HCT116 (cell line): ENCODE measurements around the gene ESCO1. TPM values are rescaled to one million over a fixed set of nuclear protein-coding genes. Genes with fewer than 3 reads are reported as not detected.

Experiments used
- ATAC-seq: fragments of 200-7000 bp; cut with Tn5 transposase; 2 replicates; pipeline ENCODE4 v1.9.1; 2020; ENCODE audit warnings: mild to moderate bottlenecking, moderate library complexity
- BruUV-seq: library from RNA; stranded (reverse); fragments of 400-500 nt; replicated peaks from 2 replicates; lab custom pipeline; 2021; lab: Mats Ljungman, UMichigan
- CTCF ChIA-PET: fragments of 300-600 bp; sonication (Branson Sonifier 250); formaldehyde crosslinking; loops from one replicate; lab custom pipeline; 2021; ENCODE audit warnings: antibody characterized with exemption; lab: Charles Lee
- POLR2A ChIA-PET: fragments of 300-600, 350-600 bp; sonication (Branson Sonifier 250); formaldehyde crosslinking; loops from one replicate; lab custom pipeline; 2021; ENCODE audit warnings: antibody characterized with exemption; lab: Charles Lee
- RAD21 ChIA-PET, 2 experiments: fragments of 300-600 bp; sonication (Branson Sonifier 250); formaldehyde crosslinking; loops; one replicate each; lab custom pipeline; 2023; ENCODE audit warnings: low total read pairs in 2 of 2; ENCODE audit not compliant: uncharacterized antibody in 2 of 2, unreplicated experiment in 2 of 2, low non-redundant PET in 1 of 2; lab: Charles Lee
- DNase-seq: peaks from one replicate; pipeline ENCODE4 v3.0.0-alpha.2; 2010; ENCODE audit warnings: low read depth, low spot score
- H2AFZ ChIP-seq: fragments of 200-600 bp; shearing (Covaris generic), sonication (generic); 2 replicates; pipeline ENCODE4 v1.6.1; 2017; ENCODE audit warnings: low read depth, mixed run types, mixed read lengths, antibody characterized with exemption, low read length; ENCODE audit not compliant: poor library complexity, severe bottlenecking
- H3K27ac ChIP-seq: 2 replicates; pipeline ENCODE4 v1.5.1; 2012; ENCODE audit warnings: low read depth, low read length
- H3K27me3 ChIP-seq: fragments of 200-600 bp; sonication (generic); 2 replicates; pipeline ENCODE4 v1.6.1; 2016; ENCODE audit warnings: mixed run types, low read length, mixed read lengths; ENCODE audit not compliant: insufficient read depth
- H3K36me3 ChIP-seq, 2 experiments: fragments of 200-500 bp in 1 of 2; fragments of 200-600 bp in 1 of 2; sonication (Bioruptor generic) in 1 of 2; sonication (generic) in 1 of 2; 2 replicates each; pipeline versions ENCODE4 v1.5.1 to v1.6.1; 2014 to 2016; ENCODE audit warnings: low read length in 2 of 2, inconsistent platforms in 1 of 2, mixed read lengths in 1 of 2, mixed run types in 1 of 2; ENCODE audit not compliant: insufficient read depth in 2 of 2, control insufficient read depth in 1 of 2
- H3K4me1 ChIP-seq, 2 experiments: fragments of 200-600 bp in 1 of 2; sonication (generic) in 1 of 2; 2 replicates each; pipeline versions ENCODE4 v1.5.1 to v1.6.1; 2012 to 2017; ENCODE audit warnings: low read length in 2 of 2, inconsistent platforms in 1 of 2, mild to moderate bottlenecking in 1 of 2, mixed read lengths in 1 of 2, mixed run types in 1 of 2, moderate library complexity in 1 of 2; ENCODE audit not compliant: insufficient read depth in 2 of 2, control insufficient read depth in 1 of 2
- H3K4me2 ChIP-seq: fragments of 200-600 bp; sonication (generic); 2 replicates; pipeline ENCODE4 v1.6.1; 2017; ENCODE audit warnings: mixed run types, low read length, mixed read lengths
- H3K4me3 ChIP-seq, 2 experiments: fragments of 200-600 bp in 1 of 2; sonication (generic) in 1 of 2; replicated peaks in 1 of 2; 2 replicates each; pipeline ENCODE4 v1.5.1; 2011 to 2016; ENCODE audit warnings: low read length in 2 of 2, control low read depth in 1 of 2, low read depth in 1 of 2, mild to moderate bottlenecking in 1 of 2, mixed read lengths in 1 of 2, mixed run types in 1 of 2
- H3K79me2 ChIP-seq: fragments of 200-600 bp; sonication (generic); 2 replicates; pipeline ENCODE4 v1.6.1; 2017; ENCODE audit warnings: mild to moderate bottlenecking, mixed run types, low read length, moderate library complexity, mixed read lengths; ENCODE audit not compliant: insufficient read depth
- H3K9ac ChIP-seq: fragments of 200-600 bp; sonication (generic); 2 replicates; pipeline ENCODE4 v1.6.1; 2016; ENCODE audit warnings: low read length, mixed read lengths
- H3K9me2 ChIP-seq: fragments of 200-600 bp; sonication (generic), shearing (Covaris generic); 2 replicates; pipeline ENCODE4 v1.6.1; 2017; ENCODE audit warnings: mixed run types, mild to moderate bottlenecking, moderate library complexity; ENCODE audit not compliant: insufficient read depth
- H3K9me3 ChIP-seq, 2 experiments: fragments of 200-500 bp in 1 of 2; fragments of 200-600 bp in 1 of 2; sonication (Bioruptor generic) in 1 of 2; sonication (generic) in 1 of 2; 2 replicates each; pipeline ENCODE4 v1.6.1; 2014 to 2017; ENCODE audit warnings: low read length in 2 of 2, mixed read lengths in 2 of 2, inconsistent platforms in 1 of 2, low read depth in 1 of 2, mild to moderate bottlenecking in 1 of 2, mixed run types in 1 of 2, moderate library complexity in 1 of 2; ENCODE audit not compliant: control insufficient read depth in 1 of 2, insufficient read depth in 1 of 2
- H4K20me1 ChIP-seq: fragments of 200-600 bp; sonication (generic), shearing (Covaris generic); 2 replicates; pipeline ENCODE4 v1.6.1; 2017; ENCODE audit warnings: mixed run types, mild to moderate bottlenecking, moderate library complexity; ENCODE audit not compliant: insufficient read depth
- ATF3 ChIP-seq: IDR thresholded peaks from 2 replicates; pipeline ENCODE4 v1.6.1; 2012
- CEBPB ChIP-seq: IDR thresholded peaks from 2 replicates; pipeline ENCODE4 v1.6.1; 2012; ENCODE audit warnings: low read depth
- CTCF ChIP-seq, 3 experiments: fragments of 200-600 bp in 1 of 3; sonication (generic) in 1 of 3; IDR thresholded peaks in 2 of 3; conservative IDR thresholded peaks in 1 of 3; 2 replicates each; pipeline ENCODE4 v1.5.1; 2012 to 2017; ENCODE audit warnings: low read depth in 2 of 3, low read length in 2 of 3, antibody characterized with exemption in 1 of 3, borderline replicate concordance in 1 of 3, control low read depth in 1 of 3, mild to moderate bottlenecking in 1 of 3, mixed read lengths in 1 of 3, mixed run types in 1 of 3, moderate library complexity in 1 of 3; ENCODE audit not compliant: insufficient read depth in 1 of 3
- ELF1 ChIP-seq: IDR thresholded peaks from 2 replicates; pipeline ENCODE4 v1.6.1; 2012; ENCODE audit warnings: low read depth, borderline replicate concordance
- EZH2 ChIP-seq: fragments of 200-600 bp; sonication (generic); IDR thresholded peaks from 2 replicates; pipeline ENCODE4 v1.6.1; 2017; ENCODE audit warnings: antibody characterized with exemption, mixed run types
- EZH2phosphoT487 ChIP-seq: fragments of 200-600 bp; IDR thresholded peaks from 2 replicates; pipeline ENCODE4 v1.6.1; 2018; ENCODE audit warnings: antibody characterized with exemption, borderline replicate concordance
- JUND ChIP-seq: IDR thresholded peaks from 2 replicates; pipeline ENCODE4 v1.6.1; 2012
- MAX ChIP-seq: IDR thresholded peaks from 2 replicates; pipeline ENCODE4 v1.6.1; 2012
- RAD21 ChIP-seq: IDR thresholded peaks from 2 replicates; pipeline ENCODE4 v1.6.1; 2012; ENCODE audit warnings: low read depth, mild to moderate bottlenecking
- REST ChIP-seq: IDR thresholded peaks from 2 replicates; pipeline ENCODE4 v1.6.1; 2012; ENCODE audit warnings: low read depth
- YY1 ChIP-seq: IDR thresholded peaks from 2 replicates; pipeline ENCODE4 v1.6.1; 2011; ENCODE audit warnings: low read length, low read depth, moderate library complexity, mild to moderate bottlenecking; ENCODE audit not compliant: insufficient replicate concordance; ENCODE audit errors: extremely low read depth
- ZNF274 ChIP-seq: fragments of 200-500 bp; sonication (Bioruptor generic); IDR thresholded peaks from 2 replicates; pipeline ENCODE4 v1.6.1; 2014; ENCODE audit warnings: mild to moderate bottlenecking, low read depth, low read length, inconsistent platforms
- intact Hi-C: fragments of 100-400 bp; cut with micrococcal nuclease; formaldehyde crosslinking; loops from 2 replicates; pipeline ENCODE4 v1.10.0; 2022
- total RNA-seq: library from RNA; stranded (reverse); gene quantifications from one replicate; pipeline ENCODE4 v1.2.1, GENCODE V29; 2021; ENCODE audit not compliant: unreplicated experiment

Gene ESCO1
- total RNA-seq, 1 experiment from 2014 or later: 19.6 TPM

- peak overlapping the region; percentile 96 for H3K4me2 ChIP-seq
- no peaks in the 10 kb centered on the region for H3K27me3 ChIP-seq
- H3K9ac ChIP-seq: peak overlapping the region; percentile 96
- H2AFZ ChIP-seq: no peak overlapping the region
- BruUV-seq: no TSS peak
- intact Hi-C loops: no loop called here
- H3K79me2 ChIP-seq: peaks cover 60% of the 10 kb centered on the region
- no peaks in the 10 kb centered on the region for H4K20me1 ChIP-seq
- RAD21 ChIA-PET: interaction anchor here in 1 of 2 experiments (0.7 kb wide), 1 partner anchor 487 kb away, joined by 3 read pairs; no protein-coding TSS in a partner anchor
- H3K9me3 ChIP-seq: no peaks in the 10 kb centered on the region
- H3K27ac ChIP-seq: peak overlapping the region; percentile 100
- ATAC-seq: peak; percentile 4; the same call in 1 of the 2 replicates
- H3K4me1 ChIP-seq: peaks cover 7 to 13% of the 10 kb centered on the region in 2 experiments
- H3K4me3 ChIP-seq: peak overlapping the region; percentile 84 to 99
- DNase-seq: peak; percentile 36
- TF ChIP-seq EZH2 (no peak), ELF1 (no peak), YY1 (no peak), ZNF274 (no peak), REST (no peak), JUND (no peak), EZH2phosphoT487 (no peak), CEBPB (no peak), RAD21 (no peak), MAX (no peak), CTCF (IDR thresholded peaks at IDR 0.05 in 2 of 3, conservative IDR thresholded peaks at IDR 0.05 in 1 of 3; ENCODE audit: borderline replicate concordance in 1 of 3, insufficient read depth in 1 of 3, low read depth in 2 of 3, low read length in 2 of 3) (no peak), ATF3 (no peak)
- CTCF ChIA-PET: interaction anchor here (1.5 to 3.0 kb wide), 3 partner anchors 12 to 404 kb away, joined by 3 to 66 read pairs (median 26); partner anchors contain the start of gene SNRPD1
- POLR2A ChIA-PET: interaction anchor here (1.5 kb wide), 1 partner anchor 70 kb away, joined by 3 read pairs; no protein-coding TSS in a partner anchor
- no peaks in the 10 kb centered on the region for H3K36me3 ChIP-seq
- no peaks in the 10 kb centered on the region for H3K9me2 ChIP-seq
Measured at GRCh38 chr18:21598726-21599584, 1.5 kb downstream of the ESCO1 start.
